ENCODE results near the gene FAM13A.

Gene FAM13A

DNA sequence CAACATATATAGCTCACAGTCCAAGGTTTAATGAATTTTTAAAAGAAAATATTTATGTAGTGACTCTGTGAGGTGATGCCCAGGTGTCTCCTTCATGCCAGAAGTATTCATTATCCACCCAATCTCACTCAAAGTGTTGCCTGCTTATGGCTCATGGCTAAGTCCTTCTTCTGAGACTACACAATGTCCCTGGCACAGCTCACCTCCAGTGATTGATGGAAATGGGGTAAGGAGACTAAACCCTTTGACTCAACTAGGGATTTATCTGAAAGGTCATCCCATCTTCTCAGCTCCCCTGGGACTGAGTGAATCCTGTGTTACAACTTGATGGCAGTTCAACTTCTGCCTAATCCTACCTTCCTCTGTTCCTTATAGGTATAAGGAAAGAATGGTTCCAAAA is 74.2 kb downstream of the FAM13A start:
- no peak overlapping the region for H3K27ac ChIP-seq
- TF ChIP-seq, protein P1, sequence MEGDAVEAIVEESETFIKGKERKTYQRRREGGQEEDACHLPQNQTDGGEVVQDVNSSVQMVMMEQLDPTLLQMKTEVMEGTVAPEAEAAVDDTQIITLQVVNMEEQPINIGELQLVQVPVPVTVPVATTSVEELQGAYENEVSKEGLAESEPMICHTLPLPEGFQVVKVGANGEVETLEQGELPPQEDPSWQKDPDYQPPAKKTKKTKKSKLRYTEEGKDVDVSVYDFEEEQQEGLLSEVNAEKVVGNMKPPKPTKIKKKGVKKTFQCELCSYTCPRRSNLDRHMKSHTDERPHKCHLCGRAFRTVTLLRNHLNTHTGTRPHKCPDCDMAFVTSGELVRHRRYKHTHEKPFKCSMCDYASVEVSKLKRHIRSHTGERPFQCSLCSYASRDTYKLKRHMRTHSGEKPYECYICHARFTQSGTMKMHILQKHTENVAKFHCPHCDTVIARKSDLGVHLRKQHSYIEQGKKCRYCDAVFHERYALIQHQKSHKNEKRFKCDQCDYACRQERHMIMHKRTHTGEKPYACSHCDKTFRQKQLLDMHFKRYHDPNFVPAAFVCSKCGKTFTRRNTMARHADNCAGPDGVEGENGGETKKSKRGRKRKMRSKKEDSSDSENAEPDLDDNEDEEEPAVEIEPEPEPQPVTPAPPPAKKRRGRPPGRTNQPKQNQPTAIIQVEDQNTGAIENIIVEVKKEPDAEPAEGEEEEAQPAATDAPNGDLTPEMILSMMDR (conservative IDR thresholded peaks at IDR 0.05), result no peak

DNA sequence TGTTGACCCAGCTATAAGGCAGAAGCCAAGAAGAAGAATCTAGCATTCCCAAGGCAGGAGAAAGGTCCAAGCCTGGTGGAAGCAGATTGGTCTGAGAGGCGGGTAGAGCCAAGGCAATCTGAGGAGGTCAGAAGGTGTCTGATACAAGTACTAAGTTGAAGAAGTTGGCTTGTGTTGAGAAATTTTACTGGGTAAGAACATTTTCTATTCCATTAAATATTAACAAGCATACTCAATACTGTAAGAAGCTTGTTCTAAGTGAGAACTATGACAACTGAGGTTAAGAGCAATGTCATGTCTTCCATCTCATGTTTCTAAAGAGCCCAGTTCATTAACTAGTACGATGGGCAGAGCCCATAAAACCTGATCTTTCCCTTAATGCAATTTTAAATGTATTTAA is 75.0 kb downstream of the FAM13A start:
- H3K27ac ChIP-seq, result no peak overlapping the region
- TF ChIP-seq, protein P1 (conservative IDR thresholded peaks at IDR 0.05), result no peak

DNA sequence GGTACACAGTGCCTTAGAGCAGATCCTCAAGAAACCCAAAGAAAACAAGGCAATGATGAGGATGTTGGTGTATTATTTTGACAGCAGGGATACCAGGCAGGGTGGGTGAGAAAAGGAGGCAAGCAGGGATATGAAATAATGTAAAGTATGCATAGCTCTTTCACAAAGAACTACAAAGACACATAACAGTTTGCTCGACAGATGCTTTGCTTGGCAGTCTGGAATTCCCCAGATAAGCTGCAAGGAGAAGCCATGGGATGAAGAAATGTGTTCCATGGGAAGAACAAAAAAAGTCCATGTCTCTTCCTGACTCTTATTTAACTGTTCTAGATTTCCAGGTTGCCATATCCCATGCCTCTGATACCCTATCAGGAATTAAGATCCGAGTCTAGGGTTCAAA is 75.4 kb downstream of the FAM13A start:
- TF ChIP-seq, protein P1 (conservative IDR thresholded peaks at IDR 0.05), result no peak
- H3K27ac ChIP-seq, result no peak overlapping the region

DNA sequence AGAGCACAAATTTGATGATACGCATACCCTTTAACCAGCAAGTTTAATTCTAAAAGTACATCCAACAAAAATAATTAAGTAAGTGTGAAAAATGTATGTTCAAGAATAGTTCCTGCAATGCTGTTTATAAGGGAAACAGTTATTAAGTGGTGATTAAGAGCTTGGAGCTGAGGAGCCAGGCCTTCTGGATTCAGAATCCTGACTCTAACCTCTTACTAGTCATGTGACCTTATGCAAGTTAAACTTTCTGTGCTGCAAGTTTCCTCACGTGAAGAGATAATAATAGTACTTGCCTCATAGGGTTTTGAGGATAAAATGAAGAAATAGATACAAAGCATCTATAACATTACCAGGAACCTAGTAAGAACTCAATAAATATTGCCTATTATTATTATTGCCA is 77.7 kb downstream of the FAM13A start:
- no peak overlapping the region for H3K27ac ChIP-seq
- TF ChIP-seq, protein P1 (conservative IDR thresholded peaks at IDR 0.05), result no peak

DNA sequence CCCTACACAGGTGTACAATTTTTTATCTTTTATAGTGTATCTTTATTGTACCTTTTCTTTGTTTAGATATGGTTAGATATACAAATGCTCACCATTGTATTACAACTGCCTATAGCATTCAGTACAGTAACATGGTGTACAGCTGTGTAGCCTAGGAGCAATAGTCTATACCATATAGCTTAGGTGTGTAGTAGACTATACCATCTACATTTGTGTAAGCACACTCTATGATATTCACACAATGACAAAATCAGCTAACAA is 80.3 kb downstream of the FAM13A start:
- H3K27ac ChIP-seq, result peak overlapping the region; percentile 6; the same call in 1 of the 2 replicates

DNA sequence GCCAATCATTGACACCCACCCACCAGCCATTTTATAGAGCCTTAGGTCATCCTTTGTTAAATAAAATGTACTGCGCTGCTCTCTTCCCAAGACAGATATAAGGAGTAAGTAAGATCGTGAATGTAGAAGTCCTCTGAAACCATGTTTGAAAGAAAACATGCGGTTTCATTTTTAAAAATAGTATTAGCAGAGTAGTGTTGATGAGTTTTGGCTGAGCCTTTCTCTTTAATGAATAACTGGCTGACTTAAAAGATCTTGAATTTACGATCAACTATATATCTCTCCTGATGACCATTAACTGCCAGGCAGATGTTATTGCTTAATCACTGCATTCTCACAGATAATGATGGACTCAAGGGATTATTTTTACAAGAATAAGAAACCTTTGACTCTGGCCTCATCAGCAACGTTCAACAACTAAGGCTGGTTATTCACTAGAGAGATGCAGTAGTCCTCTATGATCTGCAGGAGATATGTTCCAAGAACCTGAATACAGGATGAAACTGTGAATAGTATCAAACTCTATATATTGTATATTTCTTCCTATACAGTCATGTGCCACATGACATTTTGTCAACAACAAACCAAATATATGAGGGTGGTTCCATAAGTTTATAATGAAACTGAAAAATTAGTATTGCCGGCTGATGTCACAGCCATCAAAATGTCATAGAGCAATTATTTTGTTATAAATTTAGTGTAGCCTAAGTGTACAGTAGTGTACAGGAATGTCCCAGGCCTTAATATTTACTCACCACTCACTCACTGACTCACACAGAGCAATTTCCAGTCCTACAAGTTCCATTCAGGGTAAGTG is 80.8 kb downstream of the FAM13A start:
- no peak overlapping the region for H3K27ac ChIP-seq
- TF ChIP-seq, protein P1 (conservative IDR thresholded peaks at IDR 0.05), result no peak

More for the DNA sequence above, 80.3 kb downstream of the FAM13A start:
- TF ChIP-seq, protein P1 (conservative IDR thresholded peaks at IDR 0.05), result no peak

DNA sequence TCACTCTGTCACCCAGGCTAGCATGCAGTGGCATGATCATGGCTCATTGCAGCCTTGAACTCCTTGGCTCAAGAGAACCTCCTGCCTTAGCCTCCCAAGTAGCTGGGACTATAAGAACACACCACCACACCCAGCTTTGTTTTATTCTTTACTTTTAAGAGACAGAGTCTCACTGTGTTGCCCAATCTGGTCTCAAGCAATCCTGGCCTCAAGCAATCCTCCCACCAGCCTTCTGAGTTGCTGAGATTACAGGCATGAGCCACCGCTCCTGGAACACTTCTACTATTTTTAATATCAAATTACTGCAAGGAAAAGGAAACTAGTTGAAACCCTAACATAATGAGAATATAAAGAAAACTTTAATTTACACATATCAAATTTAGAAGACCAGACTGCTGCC is 85.4 kb downstream of the FAM13A start:
- TF ChIP-seq, protein P1 (conservative IDR thresholded peaks at IDR 0.05), result no peak
- H3K27ac ChIP-seq, result no peak overlapping the region
